NT2/D1 (cell line): ENCODE results near the gene ABCA7.

Experiments used
- YY1 ChIP-seq: IDR thresholded peaks from 2 replicates; pipeline ENCODE4 v1.6.1; 2011; ENCODE audit not compliant: insufficient read length, insufficient read depth
- ZNF274 ChIP-seq: IDR thresholded peaks from 2 replicates; pipeline ENCODE4 v1.6.1; 2011; ENCODE audit warnings: mild to moderate bottlenecking, low read depth, low read length

- no peak for TF ChIP-seq ZNF274
- TF ChIP-seq YY1 = no peak
These were observed 63.3 kb downstream of the ABCA7 start for GRCh38 chr19:1103132-1103707.
